ENCODE measurements around the gene HMMR.

The HMMR gene

DNA sequence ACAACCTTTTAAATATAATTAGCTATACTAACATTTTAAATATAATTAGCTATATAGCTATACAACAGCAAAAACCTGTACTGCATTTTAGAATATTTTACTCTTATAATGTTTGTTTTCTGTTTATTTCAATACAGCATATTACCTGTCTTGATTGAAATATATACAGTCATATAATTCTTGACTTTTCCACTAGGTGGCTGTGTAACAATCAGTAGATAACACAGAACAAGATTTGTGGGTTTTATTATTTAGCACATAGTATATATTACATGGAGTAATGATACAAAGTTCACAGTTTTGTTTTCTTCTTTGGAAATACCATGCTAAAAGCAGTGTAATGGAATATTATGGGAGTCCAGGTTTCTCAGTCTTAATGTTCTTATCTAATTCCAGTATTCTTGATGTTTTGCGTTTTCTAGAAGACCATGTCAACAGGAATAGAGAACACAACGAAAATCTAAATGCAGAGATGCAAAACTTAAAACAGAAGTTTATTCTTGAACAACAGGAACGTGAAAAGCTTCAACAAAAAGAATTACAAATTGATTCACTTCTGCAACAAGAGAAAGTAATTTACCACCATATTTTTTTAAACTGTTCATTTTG lies 13.3 kb downstream of the HMMR start:
- DNase-seq (ENCODE audit: low spot score) = no peak
- in situ Hi-C loops (cut with MboI; ENCODE audit: low sequenced_read_pairs, unreplicated experiment) = no loop called here

DNA sequence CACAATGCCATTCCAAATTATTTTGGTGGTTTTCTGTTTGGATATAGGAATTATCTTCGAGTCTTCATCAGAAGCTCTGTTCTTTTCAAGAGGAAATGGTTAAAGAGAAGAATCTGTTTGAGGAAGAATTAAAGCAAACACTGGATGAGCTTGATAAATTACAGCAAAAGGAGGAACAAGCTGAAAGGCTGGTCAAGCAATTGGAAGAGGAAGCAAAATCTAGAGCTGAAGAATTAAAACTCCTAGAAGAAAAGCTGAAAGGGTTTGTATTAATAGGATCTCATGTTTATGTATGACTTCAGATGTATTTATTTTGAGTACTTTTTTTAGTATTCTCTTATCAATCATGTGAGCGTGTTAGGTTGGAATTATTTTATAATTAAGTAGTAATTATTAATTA lies 15.0 kb downstream of the HMMR start:
- in situ Hi-C loops (cut with MboI; ENCODE audit: low sequenced_read_pairs, unreplicated experiment) = no loop called here
- no peak for TF ChIP-seq CTCF (IDR thresholded peaks at IDR 0.05; ENCODE audit: borderline replicate concordance, control extremely low read depth, extremely low read depth, insufficient read depth, missing control alignments)
- no peak for DNase-seq (ENCODE audit: low spot score)

More for the DNA sequence above, 13.3 kb downstream of the HMMR start:
- peak; percentile 30 for TF ChIP-seq CTCF (IDR thresholded peaks at IDR 0.05; ENCODE audit: borderline replicate concordance, control extremely low read depth, extremely low read depth, insufficient read depth, missing control alignments)

- no peak for DNase-seq (ENCODE audit: low spot score)
- in situ Hi-C loops (cut with MboI; ENCODE audit: low sequenced_read_pairs, unreplicated experiment) = no loop called here
- TF ChIP-seq CTCF (IDR thresholded peaks at IDR 0.05; ENCODE audit: borderline replicate concordance, control extremely low read depth, extremely low read depth, insufficient read depth, missing control alignments) = no peak
These were observed 17.9 kb downstream of the HMMR start for GRCh38 chr5:163478126-163478981.

GRCh38 chr5:163478982-163479271 lies 18.5 kb downstream of the HMMR start:
- in situ Hi-C loops (cut with MboI; ENCODE audit: low sequenced_read_pairs, unreplicated experiment) = no loop called here
- no peak for TF ChIP-seq CTCF (IDR thresholded peaks at IDR 0.05; ENCODE audit: borderline replicate concordance, control extremely low read depth, extremely low read depth, insufficient read depth, missing control alignments)

GRCh38 chr5:163489055-163489744 lies 28.8 kb downstream of the HMMR start:
- no peak for DNase-seq (ENCODE audit: low spot score)
- in situ Hi-C loops (cut with MboI; ENCODE audit: low sequenced_read_pairs, unreplicated experiment) = no loop called here

More at GRCh38 chr5:163478982-163479271, 18.5 kb downstream of the HMMR start:
- DNase-seq (ENCODE audit: low spot score) = no peak

More at GRCh38 chr5:163489055-163489744, 28.8 kb downstream of the HMMR start:
- no peak for TF ChIP-seq CTCF (IDR thresholded peaks at IDR 0.05; ENCODE audit: borderline replicate concordance, control extremely low read depth, extremely low read depth, insufficient read depth, missing control alignments)
